Mammary epithelial cell (primary cell): ENCODE measurements around the gene SP110.

Experiments used
- CTCF ChIP-seq, 2 donors: IDR thresholded peaks in 1 of 2; conservative IDR thresholded peaks in 1 of 2; 2 replicates each; pipeline ENCODE4 v1.5.1; 2011 to 2012; ENCODE audit warnings: inconsistent platforms in 2 of 2, low read length in 2 of 2, mild to moderate bottlenecking in 2 of 2, control low read depth in 1 of 2, low read depth in 1 of 2; ENCODE audit not compliant: insufficient read depth in 1 of 2; ENCODE audit errors: extremely low read depth in 1 of 2
- EZH2 ChIP-seq: IDR thresholded peaks from 2 replicates; pipeline ENCODE4 v1.6.1; 2012; ENCODE audit warnings: low read length, inconsistent platforms, borderline replicate concordance

GRCh38 chr2:230226051-230226551 lies 6.3 kb upstream of the SP110 start:
- TF ChIP-seq CTCF (conservative IDR thresholded peaks at IDR 0.05 in 1 of 2, IDR thresholded peaks at IDR 0.05 in 1 of 2; ENCODE audit: extremely low read depth in 1 of 2, insufficient read depth in 1 of 2, low read depth in 1 of 2, low read length in 2 of 2): no peak
- TF ChIP-seq EZH2: no peak
